Retinal pigment epithelial cell (primary cell): ENCODE measurements around the gene GCN1.

Experiments
- DNase-seq: peaks from one replicate; pipeline ENCODE4 v3.0.0-alpha.2; 2010; ENCODE audit warnings: low read depth
- H3K4me3 ChIP-seq: 2 replicates; pipeline ENCODE4 v1.5.1; 2011; ENCODE audit warnings: mild to moderate bottlenecking, low read length, control low read depth, moderate library complexity
- TF ChIP-seq, protein P1 (sequence below): conservative IDR thresholded peaks from 2 replicates; pipeline ENCODE4 v1.5.1; 2011; ENCODE audit warnings: low read depth, low read length, control low read depth, inconsistent platforms

GCN1 gene

DNA sequence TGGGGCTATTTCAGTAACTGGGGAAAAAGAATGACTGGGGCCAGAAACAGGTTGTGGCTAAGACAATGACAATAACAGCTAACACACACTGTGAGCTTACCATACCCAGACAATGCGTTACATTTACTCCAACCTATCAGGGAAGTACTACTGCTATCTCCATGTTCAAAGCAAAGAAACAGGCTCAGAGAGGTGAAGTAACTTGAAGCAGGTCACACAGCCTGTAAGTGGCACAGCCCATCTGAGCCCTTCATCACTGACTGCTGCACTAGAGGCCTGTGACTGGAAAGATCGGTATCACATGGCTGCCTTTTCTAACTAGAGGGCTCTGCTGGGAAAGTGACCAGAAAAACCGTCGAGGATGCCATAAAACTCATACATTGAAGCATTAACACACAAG is 7.9 kb downstream of the GCN1 start:
- DNase-seq, result no peak
- no peak overlapping the region for H3K4me3 ChIP-seq
- TF ChIP-seq, protein P1, sequence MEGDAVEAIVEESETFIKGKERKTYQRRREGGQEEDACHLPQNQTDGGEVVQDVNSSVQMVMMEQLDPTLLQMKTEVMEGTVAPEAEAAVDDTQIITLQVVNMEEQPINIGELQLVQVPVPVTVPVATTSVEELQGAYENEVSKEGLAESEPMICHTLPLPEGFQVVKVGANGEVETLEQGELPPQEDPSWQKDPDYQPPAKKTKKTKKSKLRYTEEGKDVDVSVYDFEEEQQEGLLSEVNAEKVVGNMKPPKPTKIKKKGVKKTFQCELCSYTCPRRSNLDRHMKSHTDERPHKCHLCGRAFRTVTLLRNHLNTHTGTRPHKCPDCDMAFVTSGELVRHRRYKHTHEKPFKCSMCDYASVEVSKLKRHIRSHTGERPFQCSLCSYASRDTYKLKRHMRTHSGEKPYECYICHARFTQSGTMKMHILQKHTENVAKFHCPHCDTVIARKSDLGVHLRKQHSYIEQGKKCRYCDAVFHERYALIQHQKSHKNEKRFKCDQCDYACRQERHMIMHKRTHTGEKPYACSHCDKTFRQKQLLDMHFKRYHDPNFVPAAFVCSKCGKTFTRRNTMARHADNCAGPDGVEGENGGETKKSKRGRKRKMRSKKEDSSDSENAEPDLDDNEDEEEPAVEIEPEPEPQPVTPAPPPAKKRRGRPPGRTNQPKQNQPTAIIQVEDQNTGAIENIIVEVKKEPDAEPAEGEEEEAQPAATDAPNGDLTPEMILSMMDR, result no peak

DNA sequence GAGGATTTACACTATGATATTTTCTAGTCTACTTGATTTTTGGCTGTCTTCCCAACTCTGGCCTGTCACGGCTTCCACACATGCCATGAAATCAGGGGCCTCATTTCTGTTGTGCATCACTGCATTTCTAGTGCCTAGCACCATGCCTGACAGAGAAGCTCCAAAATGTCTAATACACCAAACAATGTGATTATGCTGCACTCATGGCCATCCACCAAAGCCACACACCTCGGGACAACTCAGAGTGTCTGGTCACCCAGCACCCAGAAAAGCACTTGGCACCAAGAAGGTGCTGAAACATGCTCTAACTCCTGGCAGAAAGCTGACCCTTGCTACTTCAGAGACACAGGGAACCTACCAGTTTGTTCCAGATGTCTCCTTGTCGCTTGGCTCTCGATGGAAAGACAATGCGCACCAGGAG is 11.3 kb downstream of the GCN1 start:
- no peak overlapping the region for H3K4me3 ChIP-seq
- no peak for DNase-seq
- TF ChIP-seq, protein P1, result no peak

DNA sequence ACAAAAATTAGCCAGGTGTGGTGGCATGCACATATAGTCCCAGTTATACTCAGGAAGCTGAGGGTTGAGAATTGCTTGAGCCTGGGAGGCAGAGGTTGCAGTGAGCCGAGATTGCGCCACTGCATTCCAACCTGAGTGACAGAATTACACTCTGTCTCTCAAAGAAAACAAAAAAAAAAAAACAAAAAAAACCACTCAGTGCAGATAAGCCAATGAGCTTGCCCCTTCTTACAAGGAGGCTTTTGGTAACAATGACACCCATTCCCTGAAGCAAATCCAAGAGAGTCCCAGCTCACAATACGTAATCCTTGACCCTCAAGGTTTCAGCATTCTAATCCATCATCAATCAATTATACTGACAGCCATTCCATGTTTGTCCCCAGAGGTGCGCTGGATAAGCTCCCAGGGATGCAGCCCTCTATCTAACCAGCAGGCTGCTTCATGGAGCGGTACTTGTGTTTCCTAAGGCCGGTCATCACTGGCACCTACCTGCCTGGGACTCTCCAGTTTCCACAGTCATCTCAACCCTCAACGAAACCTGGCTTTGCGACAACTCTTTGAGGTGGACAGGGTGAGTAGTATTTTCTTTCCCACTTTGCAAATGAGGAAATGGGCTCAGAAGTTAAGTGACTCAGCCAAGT is 12.4 kb downstream of the GCN1 start:
- DNase-seq, result no peak
- no peak overlapping the region for H3K4me3 ChIP-seq
- TF ChIP-seq, protein P1, result no peak

DNA sequence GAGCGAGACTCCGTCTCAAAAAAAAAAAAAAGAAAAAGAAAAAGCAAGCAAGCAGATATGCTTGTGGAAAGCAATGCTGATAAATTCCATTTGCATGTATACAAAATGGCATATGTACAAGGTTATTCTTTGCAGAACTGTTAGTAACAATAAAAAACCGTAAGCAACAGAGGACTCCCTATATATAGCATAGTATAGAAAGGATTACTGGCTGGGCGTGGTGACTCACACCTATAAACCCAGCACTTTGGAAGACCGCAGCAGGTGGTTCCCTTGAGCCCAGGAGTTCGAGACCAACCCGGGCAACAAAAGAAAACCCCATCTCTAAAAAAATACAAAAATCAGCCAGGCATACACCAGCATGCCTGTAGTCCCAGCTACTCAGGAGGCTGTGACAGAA is 13.5 kb downstream of the GCN1 start:
- TF ChIP-seq, protein P1, result no peak
- H3K4me3 ChIP-seq, result no peak overlapping the region
- no peak for DNase-seq

DNA sequence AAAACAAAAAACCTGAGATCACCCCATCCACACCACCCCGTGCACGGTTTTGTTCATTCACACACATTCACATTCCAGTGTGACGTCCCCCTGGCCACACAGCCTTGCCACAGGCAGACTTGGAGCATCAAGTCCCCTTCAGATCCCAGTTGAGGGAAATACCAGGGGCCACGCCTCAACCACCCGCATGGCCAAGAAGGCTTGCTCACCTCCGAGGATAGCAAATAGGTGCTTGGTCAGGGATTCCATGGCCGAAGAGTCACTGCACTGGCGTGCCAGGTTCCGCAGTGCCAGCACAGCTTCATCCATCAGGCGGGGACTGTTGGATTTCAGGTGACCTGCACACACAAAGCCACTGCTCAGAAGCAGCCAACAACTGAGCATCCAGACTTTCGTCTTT is 19.0 kb downstream of the GCN1 start:
- TF ChIP-seq, protein P1, result no peak
- DNase-seq, result no peak
- H3K4me3 ChIP-seq, result no peak overlapping the region

DNA sequence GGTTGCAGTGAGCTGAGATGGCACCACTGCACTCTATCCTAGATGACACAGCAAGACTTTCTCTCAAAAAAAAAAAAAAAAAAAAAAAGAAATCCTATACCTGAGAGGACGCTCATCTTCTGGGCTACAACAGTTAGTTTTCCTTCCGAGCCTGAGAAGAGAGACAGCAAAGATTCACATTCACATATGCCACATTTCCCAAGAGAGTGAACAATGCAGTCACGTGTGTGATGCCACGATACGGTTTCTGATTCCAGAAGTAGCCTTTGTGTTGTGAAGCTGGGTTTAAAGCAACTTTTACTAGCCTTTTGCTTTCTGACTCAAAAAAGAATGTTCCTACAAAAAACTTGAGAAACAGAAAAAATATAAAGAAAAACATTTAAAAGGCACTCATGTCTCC is 19.5 kb downstream of the GCN1 start:
- H3K4me3 ChIP-seq, result no peak overlapping the region
- no peak for DNase-seq
- TF ChIP-seq, protein P1, result no peak

DNA sequence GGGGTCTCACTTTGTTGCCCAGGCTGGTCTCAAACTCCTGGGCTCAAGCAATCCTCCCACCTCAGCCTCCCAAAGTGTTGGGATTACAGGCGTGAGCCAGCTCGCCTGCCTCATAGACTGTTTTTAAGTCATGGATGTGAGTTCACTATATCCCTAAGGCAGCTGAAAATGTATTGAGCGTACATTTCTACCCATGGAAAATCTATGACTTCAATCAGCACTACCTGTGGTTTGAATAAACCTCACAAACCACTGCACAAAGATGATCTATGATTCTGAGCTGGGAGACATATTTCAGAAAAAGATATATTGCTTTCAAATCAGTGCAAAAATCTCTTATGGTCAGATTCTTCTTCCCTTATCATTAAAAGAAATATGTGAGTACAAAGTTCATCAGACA is 22.5 kb downstream of the GCN1 start:
- no peak for DNase-seq
- TF ChIP-seq, protein P1, result no peak
- no peak overlapping the region for H3K4me3 ChIP-seq
